T-helper 1 cell treated with Interleukin-12 subunit alpha and Interleukin-12 subunit beta and Interleukin-4 antibody, amounts not matched to agents 30 ng/mL and 1 ng/mL, for 36 hours (primary cell): ENCODE measurements around the gene CCDC74A. TPM values are rescaled to one million over a fixed set of nuclear protein-coding genes. Genes with fewer than 3 reads are reported as not detected.
"Not testable (repeated sequence)": the region's sequence is repeated elsewhere in the genome, so short reads cannot be mapped to it uniquely, and the experiment has no call there.

Experiments
- intact Hi-C: fragments of 100-400 bp; cut with micrococcal nuclease; formaldehyde crosslinking; loops from one replicate; pipeline ENCODE4 v1.15.1; 2024
- total RNA-seq: library from RNA; stranded (reverse); gene quantifications from 2 replicates; pipeline ENCODE4 v1.2.3, GENCODE V29; 2022

The CCDC74A gene
- total RNA-seq: 2.3 and 4.0 TPM in 2 replicates

DNA sequence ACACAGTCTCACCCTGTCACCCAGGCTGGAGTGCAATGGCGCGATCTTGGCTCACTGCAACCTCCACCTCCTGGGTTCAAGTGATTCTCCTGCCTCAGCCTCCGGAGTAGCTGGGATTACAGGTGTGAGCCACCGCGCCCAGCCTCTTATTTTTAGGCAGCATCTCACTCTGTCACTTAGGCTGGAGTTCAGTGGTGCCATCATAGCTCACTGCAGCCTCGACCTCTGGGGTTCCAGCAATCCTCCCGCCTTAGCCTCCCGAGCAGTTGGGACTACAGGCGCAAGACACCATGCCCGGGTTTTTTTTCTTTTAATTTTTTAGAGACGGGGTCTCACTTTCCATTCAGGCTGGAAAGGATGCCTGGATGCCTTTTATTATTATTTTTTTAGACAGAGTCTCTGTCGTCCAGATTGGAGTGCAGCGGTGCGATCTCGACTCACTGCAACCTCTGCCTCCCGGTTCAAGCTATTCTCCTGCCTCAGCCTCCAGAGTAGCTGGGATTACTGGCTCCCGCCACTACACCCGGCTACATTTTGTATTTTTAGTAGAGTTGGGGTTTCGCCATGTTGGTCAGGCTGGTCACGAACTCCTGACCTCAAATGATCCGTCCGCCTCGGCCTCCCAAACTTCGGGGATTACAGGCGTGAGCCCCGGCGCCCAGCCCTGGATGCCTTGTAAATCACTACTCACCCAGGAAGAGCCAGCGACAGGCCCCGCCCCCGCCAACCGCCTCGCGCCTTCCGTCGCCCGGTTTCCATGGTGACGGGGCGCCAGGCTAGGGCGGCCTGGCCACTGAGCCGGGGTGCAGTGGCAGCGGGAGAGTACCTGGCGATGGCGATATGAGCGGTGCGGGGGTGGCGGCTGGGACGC, at the start of gene CCDC74A:
TSS of gene CCDC74A (plus strand) at position 758 of the 871 bp plus-strand sequence. CDS start at position 841, 83 bp downstream.
- intact Hi-C loops: loop anchor here (1.0 to 5.0 kb wide), 3 partner anchors 35 to 375 kb away; partner anchors contain the start of gene MZT2A

DNA sequence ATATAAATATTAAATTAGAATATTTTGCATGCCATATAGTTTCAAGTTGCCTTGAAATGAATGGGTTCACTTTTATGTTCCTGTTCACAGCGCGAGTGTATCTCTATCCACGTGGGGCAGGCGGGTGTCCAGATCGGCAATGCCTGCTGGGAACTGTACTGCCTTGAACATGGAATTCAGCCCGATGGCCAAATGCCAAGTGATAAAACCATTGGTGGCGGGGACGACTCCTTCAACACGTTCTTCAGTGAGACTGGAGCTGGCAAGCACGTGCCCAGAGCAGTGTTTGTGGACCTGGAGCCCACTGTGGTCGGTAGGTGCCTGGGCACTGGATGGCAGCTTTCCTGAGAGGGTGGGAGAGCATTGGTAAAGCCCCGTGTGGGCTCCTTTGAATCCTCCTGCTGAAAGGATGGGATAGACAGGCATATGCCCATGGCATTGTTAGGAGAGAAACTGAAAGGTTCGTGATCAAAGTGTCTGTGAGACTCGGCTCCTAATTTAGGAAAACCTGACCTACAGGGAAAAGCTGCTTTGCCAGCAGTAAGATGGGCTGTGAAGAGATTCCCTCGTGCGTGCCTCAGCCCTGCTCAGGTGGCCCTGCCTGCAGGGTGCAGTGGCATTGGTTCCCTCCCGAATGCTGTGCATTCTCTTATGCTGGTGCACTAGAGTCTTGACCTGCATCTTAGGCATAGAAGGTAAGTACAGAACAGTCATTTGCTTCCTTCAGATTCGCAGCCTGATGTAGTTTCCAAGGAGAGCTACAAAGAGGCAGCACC, 49.4 kb upstream of the CCDC74A start:
- intact Hi-C loops: not testable (repeated sequence)

DNA sequence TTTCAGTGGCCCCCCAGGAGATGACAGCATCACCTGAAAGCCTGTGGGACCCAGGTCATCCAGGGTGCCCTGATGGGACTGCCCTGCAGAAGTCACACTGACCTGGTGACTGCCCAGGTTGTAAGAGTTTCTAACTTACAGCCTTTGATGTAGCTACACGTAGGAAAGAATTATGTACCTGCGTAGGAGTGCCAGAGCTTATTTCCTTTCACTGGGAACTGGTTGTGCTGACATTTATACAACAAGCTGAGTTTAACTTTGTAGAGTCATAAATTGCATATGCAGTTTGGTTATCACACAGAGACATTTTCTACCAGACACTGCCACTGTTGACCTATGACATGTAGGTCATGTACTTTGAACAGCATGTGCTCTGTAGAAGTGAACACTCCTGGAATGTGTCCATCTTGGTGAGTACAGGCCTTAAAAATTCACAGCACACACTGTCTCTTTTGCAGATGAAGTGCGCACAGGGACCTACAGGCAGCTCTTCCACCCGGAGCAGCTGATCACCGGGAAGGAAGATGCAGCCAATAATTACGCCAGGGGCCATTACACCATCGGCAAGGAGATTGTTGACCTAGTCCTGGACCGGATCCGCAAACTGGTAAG, 48.7 kb upstream of the CCDC74A start:
- intact Hi-C loops: not testable (repeated sequence)

DNA sequence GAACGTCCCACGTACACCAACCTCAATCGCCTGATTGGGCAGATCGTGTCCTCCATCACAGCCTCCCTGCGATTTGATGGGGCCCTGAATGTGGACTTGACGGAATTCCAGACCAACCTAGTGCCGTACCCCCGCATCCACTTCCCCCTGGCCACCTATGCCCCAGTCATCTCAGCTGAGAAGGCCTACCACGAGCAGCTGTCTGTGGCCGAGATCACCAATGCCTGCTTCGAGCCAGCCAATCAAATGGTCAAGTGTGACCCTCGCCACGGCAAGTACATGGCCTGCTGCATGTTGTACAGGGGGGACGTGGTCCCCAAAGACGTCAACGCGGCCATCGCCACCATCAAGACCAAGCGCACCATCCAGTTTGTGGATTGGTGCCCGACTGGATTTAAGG, 47.3 kb upstream of the CCDC74A start:
- intact Hi-C loops: not testable (repeated sequence)

DNA sequence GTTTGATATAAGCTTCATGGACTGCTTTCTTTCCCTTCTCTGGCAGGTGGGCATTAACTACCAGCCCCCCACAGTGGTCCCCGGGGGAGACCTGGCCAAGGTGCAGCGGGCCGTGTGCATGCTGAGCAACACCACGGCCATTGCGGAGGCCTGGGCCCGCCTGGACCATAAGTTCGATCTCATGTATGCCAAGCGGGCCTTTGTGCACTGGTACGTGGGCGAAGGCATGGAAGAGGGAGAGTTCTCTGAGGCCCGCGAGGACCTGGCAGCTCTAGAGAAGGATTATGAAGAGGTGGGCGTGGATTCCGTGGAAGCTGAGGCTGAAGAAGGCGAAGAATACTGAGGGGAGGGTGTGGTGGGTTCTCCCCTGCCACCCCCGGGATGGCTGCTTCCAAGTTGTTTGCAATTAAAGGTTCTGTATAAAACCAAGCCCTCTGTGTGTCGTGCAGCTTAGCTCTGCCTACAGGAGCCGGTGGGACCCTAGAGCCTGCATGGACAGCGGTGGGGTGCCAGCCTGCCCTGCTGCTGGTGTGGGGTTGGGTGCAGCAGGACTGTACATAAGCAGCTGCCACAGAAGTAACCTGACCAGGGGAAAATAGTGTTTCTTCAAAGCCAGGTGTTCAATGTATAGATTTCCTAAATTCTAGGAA, 45.1 kb upstream of the CCDC74A start:
- intact Hi-C loops: not testable (repeated sequence)

DNA sequence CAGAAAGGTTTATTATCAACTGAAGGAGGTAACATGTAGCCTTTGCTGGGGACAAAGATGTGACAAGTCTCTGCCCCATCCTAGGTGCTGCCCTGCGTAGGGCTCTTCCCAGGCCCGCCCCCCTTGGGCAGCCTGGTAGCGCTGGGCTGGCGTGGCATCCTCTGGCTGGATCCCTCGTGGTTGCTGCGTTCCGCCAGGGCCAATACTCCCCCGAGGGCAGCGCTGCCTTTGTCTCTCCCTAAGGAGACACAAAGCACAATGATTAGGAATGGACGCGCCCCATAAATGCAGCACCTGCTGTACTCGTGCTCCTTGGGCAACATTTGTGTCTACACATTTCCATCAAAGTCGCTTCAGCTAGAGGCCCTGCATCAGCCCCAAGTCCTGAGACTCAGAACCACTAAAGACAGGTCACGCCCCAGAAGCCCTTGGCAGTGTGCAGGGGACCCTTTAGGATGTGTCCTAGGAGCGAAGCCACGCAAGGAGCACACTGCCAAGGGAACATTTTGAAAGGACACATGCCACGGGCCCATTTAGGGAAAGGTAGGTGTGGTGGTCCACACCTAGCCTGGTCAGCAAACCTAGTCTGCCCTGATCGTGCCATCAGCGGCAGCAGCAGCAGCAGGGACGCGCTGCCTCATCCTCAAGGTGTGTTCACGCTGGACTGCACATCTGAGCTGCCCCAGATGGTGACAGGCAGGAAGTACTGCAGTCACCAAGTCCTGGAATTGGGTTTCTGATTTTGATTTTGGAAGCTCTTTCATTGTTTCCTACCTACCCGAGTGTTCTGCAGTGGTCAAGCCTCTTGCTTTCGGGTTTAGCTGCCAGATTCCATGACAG, 43.5 kb upstream of the CCDC74A start:
- intact Hi-C loops: not testable (repeated sequence)

DNA sequence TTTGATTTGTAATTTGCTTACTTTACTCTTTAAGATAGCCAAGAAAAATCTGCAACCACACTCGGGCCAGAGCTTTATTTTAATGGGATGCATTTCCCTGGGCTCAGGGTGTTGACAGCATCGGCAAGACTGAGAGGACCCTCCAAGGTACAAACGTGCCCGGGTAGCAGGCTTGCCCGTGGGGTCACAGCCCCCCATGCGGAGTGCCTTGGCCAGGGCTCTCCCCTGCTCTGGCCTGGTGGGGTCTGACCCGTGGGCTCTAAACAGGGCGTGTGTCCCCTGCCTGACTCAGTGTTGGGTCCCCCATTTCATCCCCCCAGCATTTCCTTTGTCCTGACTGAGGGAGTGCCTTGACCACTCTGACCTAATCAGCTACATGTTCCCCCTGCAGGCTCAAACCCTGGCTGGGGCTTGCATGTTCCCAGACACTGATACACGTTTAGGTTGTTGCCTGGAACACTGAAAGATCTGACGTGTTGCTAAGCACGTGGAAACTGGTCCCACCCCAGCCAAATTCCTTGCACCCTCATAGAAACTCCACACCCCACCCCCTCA, 42.7 kb upstream of the CCDC74A start:
- intact Hi-C loops: not testable (repeated sequence)

DNA sequence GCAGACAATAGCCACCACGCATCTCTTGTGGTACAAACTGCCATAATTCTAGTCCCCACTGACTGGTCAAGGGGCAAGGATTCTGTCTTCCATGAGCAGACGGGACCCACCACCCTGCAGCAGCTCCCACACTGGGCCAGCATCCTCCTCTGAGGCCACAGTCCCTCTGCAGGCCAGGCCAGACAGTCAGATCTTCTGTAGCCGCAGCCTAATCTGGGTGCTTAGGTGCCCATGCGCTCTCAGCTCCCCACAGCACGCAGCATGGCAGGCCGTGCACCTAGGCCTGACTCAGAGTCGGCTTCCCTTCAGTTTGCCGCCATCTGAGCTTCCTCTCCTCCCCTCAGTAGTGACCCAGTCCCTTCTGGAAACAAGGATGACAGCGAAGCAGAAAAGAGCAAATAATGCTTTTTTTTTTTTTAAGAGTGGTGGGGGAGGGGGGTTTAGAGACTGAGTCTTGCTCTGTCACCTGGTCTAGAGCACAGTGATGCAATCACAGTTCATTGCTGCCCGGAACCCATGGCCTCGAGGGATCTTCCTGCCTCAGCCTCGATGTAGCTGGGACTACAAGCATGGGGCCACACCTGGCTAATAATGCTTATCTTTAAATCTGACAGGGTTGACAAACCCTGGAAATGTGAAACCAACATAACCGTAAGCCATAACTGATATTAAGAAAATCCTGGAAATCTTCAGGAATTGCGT, 41.3 kb upstream of the CCDC74A start:
- intact Hi-C loops: not testable (repeated sequence)

DNA sequence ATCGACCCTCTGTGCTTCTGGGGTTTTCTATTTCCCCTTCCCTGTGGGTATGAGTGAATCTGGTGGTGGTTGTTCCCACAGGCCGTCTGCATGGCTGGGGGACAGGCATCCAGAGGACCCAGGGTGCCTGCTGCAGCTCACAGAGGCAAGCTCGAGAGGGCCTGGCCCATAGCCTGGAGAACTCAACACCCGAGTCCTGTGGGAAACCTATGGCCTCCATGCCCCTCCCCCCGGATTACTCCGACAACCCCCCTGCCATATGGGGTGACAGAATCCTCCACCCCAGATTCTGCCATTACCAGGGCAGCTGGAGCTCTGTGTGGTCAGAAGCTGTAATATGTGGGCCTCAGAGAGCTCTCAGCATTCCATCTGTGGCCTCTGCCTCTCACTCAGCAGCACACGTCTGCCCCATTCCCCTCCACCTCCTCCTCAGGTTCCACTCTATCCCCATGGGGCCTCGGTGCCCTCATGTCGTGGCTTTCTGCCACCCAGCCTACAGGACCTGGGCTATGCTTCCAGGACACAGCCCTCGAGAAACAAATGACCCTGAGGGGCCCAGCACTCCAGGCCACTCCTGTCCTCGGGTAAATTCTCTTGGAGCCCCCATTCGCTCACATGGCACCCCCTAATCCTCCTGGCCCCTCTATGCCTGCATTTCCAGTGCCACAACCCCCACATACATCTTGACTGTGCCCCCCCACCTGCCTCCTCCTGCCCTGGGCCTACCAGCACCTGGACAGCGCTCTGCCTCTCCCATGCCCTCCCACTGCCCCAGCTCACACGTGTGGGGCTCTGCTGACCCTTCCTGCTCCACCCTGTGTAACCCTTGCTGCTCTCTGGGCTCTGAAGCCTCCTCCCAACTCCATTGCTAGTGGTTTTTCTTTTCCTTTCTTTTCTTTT, 39.1 kb upstream of the CCDC74A start:
- intact Hi-C loops: no loop called here

DNA sequence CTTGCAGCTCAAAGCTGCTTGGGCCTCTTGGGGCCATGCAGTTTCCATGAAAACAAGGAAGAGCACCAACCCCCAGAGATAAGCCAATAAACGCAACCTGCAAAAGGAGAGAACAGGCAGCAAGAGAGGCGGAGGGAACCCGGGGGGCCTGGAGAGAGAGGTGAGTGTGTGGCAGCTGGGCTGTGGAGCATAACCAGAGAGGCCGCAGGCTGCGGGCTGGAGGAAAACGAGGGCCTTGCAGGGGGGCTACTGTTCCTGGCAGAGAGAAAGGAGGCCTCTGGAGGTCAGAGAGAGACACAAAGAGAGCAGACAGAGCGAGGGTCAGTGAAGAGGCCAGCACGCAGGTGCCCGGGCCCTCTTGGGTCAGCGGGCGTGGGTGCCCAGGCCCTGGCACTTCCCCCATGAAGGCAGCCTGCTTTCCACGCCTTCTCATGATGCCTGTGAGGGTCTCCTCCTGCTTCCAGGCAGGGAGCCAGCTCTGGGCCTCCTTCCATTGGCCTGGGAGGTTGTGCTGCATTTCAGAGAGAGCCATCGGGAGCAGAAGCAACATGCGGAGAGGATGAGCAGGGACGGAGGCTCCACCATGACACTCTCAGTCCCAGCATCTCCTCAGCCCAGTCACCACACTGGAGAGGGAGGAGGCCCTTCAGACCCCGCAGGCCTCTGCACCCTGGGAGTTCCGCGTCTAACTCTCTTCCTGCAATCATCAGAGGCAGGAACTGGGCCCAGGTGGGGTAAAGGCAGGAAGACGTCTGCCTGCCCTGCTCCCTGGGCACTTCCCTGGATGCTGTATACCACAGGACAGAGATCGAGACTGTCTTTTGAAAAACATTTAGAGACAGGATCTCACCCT, 36.8 kb upstream of the CCDC74A start:
- intact Hi-C loops: loop anchor here (5.0 kb wide), 4 partner anchors 384 to 1309 kb away; partner anchors contain the start of genes GPR148, MZT2B, PLEKHB2 and SMPD4

DNA sequence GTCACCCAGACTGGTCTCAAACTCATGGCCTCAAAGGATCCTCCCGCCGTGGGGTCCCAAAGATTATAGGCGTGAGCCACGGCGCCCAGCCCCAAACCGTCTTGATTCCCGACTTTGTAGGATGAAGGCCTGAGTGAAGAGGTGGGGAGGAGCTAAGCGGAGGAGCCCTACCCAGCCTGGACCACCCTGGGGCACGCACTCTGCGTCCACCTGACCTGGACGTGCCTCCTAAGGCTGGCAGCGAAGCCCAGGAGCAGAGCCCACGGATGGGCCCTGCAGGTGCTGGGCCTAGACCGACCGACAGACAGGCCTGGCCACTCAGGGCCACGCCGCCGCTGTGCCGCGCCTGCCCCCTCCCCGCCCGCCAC, 36.2 kb upstream of the CCDC74A start:
- intact Hi-C loops: loop anchor here (5.0 kb wide), 4 partner anchors 384 to 1309 kb away; partner anchors contain the start of genes GPR148, MZT2B, PLEKHB2 and SMPD4

DNA sequence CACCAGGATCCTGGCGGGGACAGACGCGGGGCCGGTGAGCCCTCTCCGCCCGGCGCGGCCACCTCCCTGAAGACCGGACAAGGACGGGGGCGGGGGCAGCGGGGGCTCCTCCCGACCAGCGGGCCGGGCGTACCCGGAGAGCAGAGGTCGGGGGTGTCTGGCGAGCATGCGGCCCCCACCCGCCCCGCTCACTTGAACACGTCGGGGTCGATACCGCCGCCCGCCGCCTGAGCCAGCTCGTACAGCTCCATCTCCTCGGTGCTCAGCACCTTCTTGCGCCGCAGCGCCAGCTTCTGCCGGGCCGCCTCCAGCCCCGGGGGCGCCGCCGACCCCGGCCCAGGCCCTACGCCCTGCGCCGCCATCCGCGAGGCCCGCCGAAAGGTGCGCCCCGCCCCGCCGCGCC, 35.7 kb upstream of the CCDC74A start, which contains the start of gene MZT2A:
TSS of gene MZT2A (minus strand) at position 383 of the 403 bp plus-strand sequence. CDS start at position 362, 21 bp downstream.
- intact Hi-C loops: loop anchor here (1.0 to 5.0 kb wide), 13 partner anchors 12 to 1310 kb away; partner anchors contain the start of genes CCDC74A, GPR148, IMP4 and MZT2B

DNA sequence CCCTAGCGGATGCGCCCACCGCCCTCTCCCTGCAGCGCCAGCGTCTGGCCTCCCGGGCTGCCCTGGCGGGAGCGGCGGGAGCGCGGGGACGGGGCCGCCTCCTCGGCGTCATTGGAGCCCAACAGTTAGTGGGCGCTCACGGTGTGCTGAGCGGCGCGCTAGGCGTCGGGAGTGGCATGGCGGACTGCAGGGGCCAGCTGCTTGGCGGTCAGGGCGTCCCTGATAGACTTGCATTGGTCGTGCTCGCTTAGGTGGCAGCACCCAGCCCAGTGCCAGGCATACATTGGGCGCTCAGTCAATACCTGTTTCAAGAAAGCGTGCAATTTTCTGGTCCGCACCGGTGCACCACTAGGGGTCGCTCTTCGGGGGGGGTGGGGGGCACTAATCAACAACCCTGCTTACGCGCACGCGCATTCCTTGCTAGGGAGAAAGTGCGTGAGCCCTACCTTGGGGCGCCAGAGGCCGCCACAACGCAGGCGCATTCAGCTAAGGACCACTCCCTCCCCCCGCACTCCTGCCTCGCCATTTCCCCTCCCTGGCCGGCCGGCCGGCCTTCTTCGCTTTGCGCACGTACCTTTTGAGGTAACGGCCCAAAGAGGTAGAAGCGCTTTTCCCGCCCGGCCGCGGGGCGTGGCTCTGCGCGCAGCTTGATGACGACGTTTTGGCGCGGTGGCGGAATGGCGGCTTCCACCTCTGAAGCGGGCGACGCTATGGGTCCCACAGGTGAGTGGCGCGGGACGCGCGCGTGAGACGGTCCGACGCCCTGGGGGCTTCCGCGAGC, 35.1 kb upstream of the CCDC74A start:
- intact Hi-C loops: loop anchor here (1.0 to 5.0 kb wide), 13 partner anchors 12 to 1310 kb away; partner anchors contain the start of genes CCDC74A, GPR148, IMP4 and MZT2B

DNA sequence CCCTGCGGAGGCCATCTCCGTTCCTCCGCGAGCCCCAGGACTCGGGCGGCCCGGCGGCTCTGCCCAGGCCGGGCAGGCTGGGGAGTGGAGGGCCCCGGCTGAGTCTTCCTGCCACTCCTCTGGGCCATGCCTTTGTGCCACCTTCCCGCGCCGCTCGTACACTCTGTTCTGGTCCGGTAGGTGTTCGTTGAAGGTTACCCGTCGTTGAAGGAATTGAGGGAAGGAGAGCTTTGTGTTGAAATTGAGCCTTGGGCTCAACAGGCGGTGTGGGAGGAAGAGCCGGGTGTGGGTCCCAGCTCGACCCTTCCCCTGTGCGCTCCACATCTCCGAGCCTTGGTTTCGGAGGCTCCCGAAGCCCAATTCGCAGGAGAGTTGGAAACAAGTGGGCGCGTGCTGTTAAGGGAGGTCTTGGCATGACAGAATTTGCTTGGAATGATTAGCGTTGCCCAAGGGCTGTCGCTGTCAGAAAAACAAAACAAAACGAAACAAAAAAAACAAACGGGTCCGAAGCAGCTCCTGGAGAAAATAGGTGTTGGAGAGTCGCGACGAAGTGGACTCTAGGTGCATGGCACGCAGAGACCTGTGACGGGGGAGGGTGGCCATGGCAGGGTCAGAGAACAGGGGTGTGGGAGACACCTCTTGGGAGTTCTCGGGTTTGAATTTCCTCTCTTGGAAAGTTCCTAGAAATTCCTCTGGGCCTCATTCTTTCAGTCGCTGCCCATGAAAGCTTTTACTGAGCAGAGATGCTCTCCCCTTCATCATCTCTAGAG, 34.3 kb upstream of the CCDC74A start:
- intact Hi-C loops: loop anchor here (2.0 to 5.0 kb wide), 7 partner anchors 67 to 1311 kb away; partner anchors contain the start of genes GPR148, IMP4, MZT2B and PLEKHB2

DNA sequence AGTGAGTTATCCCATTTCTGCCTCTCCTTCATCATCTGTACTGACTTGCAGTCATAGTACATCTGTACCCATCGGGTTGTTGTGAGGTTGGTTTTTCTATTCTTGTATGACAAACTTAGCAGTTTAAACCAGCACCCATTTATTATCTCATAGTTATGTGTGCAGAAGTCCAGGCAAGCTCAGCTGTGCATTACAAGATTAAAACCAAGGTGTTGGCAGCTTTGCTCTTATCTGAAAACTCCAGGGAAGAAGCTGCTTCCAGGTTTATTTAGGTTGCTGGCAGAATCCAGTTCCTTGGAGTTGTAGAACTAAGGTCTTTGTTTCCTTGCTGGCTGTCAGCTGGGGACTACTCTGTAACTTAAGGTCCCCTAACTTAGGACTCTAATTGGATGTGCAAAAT, 32.2 kb upstream of the CCDC74A start:
- intact Hi-C loops: not testable (repeated sequence)
